GM10248 (cell line): ENCODE results near the gene ZBTB17.

Experiments
- CTCF ChIA-PET: fragments of 300-600 bp; sonication (Branson Sonifier 250); formaldehyde crosslinking; extraction: SDS; loops from one replicate; lab custom pipeline; 2021; ENCODE audit warnings: antibody characterized with exemption; lab: Yijun Ruan, JAX
- POLR2A ChIA-PET: fragments of 350-650 bp; sonication (Branson Sonifier 250); formaldehyde crosslinking; extraction: SDS; loops from one replicate; lab custom pipeline; 2020; ENCODE audit warnings: antibody characterized with exemption; lab: Yijun Ruan, JAX
- DNase-seq: peaks from one replicate; pipeline ENCODE4 v3.0.0; 2012; ENCODE audit errors: extremely low spot score
- TF ChIP-seq, protein P1 (sequence below): IDR thresholded peaks from 2 replicates; pipeline ENCODE4 v1.5.1; 2012; ENCODE audit warnings: mild to moderate bottlenecking, low read depth; ENCODE audit errors: extremely low read depth, missing control alignments, control extremely low read depth

The ZBTB17 gene

DNA sequence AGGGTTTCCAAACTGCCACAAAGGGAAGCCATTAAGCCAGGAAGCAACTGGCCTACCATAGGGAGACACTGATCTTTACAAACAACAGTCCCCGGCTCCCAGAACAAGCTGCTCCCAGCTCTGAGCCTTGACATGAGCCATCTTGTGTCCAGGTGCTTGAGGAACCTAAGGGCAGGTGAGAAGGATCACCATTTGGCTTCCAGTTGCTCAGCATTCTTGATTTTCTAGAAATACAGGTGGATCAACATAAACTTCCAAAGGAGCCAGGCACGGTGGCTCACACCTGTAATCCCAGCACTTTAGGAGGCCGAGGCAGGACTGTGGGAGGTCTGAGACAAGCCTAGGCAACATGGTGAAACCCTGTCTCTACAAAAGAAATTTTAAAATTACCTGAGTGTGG is 21.6 kb downstream of the ZBTB17 start:
- TF ChIP-seq, protein P1, sequence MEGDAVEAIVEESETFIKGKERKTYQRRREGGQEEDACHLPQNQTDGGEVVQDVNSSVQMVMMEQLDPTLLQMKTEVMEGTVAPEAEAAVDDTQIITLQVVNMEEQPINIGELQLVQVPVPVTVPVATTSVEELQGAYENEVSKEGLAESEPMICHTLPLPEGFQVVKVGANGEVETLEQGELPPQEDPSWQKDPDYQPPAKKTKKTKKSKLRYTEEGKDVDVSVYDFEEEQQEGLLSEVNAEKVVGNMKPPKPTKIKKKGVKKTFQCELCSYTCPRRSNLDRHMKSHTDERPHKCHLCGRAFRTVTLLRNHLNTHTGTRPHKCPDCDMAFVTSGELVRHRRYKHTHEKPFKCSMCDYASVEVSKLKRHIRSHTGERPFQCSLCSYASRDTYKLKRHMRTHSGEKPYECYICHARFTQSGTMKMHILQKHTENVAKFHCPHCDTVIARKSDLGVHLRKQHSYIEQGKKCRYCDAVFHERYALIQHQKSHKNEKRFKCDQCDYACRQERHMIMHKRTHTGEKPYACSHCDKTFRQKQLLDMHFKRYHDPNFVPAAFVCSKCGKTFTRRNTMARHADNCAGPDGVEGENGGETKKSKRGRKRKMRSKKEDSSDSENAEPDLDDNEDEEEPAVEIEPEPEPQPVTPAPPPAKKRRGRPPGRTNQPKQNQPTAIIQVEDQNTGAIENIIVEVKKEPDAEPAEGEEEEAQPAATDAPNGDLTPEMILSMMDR, result no peak
- DNase-seq, result no peak
- ChIA-PET CTCF (no interaction called here), POLR2A (no interaction called here)

DNA sequence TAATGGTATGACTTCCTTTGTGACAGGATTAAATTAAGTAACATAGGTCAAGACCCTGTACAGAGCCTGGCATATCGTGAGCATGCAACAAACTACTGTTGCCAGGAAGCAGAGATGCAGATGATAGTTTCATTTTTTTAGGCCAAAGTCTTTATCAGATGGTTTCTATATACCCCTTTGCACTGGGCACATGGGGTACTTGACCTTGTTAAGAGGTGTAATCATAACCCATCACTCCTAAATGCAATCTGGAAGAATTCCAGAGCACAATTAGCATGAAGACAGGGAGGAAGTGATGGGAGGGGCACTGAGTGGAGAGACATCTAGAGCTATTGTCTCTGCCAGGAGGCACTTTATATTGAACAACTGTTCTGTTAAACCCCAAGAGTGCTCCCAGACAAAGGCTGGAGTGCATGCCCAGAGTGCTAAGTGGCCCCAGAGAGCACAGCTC is 22.1 kb downstream of the ZBTB17 start:
- ChIA-PET POLR2A (no interaction called here), CTCF (no interaction called here)
- TF ChIP-seq, protein P1, result no peak
- DNase-seq, result no peak

DNA sequence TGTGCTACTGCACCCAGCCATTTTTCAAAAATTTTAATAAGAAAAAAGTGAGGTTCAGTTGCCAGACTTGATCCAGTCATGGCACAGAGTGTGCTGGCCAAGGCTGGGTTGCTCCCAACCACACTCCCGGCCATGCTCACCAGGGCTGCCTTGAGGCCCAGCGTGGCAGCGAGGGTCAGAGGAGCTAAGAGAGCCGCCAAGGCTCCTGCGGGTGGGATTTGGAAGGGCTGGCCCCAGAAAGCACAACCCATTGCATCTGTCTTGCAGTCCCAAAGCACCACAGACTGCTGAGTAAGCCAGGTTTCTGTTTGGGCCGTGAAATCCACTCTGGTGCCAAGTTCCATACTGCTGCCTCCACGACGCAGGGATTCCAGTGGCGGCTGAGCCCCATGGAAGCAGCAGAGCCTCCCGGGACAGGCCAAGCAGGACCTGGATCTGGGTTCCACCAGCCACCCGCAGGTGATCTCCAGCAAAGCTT is 22.6 kb downstream of the ZBTB17 start:
- TF ChIP-seq, protein P1, result no peak
- POLR2A ChIA-PET, result no interaction called here
- no peak for DNase-seq
- CTCF ChIA-PET, result no interaction called here

DNA sequence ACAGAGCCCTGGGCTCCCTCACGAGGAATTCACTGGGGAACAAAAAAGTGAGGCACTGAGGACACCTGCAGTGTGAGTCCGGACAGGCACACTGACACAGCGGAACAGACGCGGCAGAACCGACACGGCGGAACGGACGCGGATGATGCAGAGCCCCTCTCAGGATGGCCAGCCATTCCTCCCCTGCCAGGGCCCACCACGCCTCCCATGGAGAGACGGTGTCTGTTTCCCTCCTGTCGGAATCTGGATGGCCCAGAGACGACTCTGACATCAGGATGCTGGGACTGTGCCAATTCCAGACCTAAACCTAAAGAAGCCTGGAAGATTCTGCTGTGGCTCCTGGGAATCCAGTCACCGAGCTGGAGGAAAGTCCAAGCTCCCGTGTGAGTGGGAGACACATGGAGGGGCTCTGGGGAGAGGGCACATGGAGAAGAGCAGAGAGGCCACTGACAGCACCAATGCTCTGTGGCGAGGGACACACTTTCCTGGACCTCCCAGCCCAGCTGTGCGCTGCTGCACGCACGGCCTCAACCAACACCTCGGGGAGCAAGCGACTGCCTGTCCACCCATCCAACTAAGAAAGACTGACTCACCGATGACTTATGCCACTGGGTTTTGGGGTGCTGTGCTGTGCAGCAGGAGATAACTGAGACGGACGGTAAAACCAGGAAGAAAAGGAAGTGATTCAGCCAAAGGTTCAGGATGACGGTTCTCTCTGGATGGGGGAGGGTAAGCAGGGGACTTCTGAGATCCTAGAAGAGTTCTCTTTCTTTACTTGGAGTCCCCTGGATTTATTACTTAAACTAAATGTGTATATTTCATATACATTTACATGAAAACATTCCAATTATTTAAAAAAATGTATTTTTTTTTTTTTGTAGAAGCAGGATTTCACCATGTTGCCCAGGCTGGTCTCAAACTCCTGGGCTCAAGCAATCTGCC is 23.3 kb downstream of the ZBTB17 start:
- TF ChIP-seq, protein P1, result no peak
- CTCF ChIA-PET, result interaction anchor here (1.0 to 1.9 kb wide), 3 partner anchors 16 to 137 kb away, joined by 4 to 6 read pairs (median 5); partner anchors contain the start of gene ZBTB17
- peak; percentile 11 for DNase-seq
- POLR2A ChIA-PET, result no interaction called here

DNA sequence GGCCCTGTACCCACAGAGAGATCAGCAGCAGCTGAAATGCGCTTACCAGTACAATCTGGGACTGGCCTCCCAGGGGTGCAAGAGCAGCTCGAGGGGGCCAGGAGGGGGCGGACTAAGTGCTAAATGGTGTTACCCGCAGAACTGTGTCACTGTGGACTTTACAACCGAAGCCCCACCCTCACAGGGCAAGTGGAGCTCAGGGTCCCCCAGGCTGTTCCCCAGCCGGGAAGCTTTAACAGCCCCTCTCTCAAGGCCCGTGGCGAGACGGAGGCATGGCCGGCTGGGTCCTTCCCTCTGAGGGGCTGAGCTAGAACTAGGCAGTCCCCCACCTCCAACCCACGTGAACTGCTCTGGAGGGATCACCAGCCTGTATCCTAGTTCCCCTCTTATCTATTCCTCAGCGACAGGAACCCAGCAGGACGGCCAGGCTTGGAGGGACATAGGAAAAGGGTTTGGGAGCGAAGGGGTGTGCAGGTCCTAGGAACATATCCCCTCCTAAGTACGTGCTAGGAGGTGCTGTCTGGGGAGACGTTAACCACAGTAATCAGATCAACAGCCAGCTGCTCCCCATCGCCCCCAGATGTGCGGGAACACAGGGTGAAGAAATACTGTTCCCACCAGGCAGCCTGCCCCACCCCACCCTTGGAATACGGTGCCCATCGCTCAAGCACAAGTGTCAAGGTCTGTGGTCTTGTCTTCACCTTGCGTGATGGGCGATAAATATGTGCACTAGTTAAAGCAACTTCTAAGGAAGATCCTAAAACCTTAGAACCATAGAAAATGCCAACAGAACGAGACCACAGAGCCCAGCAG is 24.4 kb downstream of the ZBTB17 start:
- POLR2A ChIA-PET, result no interaction called here
- TF ChIP-seq, protein P1, result peak; percentile 12
- CTCF ChIA-PET, result interaction anchor here (1.0 to 2.0 kb wide), 5 partner anchors 17 to 136 kb away, joined by 4 to 8 read pairs (median 5); partner anchors contain the start of gene ZBTB17
- DNase-seq, result peak; percentile 34

DNA sequence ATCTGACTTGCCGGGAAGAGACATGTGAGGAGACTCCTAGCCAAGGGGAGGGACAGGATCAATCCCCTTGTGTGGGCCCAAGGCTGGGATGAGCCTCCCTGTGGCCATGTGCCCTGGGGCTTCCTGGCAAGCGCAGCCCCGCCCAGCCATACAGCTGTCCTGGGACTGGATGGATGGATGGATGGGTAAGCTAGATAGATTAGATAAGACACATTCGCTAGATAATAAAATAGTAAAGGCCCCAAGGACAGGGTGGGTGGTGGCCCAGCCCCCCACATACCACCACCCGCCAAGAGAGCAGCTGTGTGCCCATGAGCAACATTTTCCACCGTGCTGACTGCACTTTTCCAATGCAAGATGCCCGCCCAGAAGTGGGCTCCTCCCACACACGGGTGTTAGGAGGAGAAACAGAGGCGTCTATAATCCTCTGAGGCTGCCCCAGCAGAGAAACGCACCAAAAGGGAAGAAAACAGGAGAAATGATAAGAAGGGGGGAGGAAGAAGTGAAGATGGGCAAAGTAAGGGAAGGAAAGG is 25.1 kb downstream of the ZBTB17 start:
- peak; percentile 21 for DNase-seq
- TF ChIP-seq, protein P1, result no peak
- POLR2A ChIA-PET, result no interaction called here
- CTCF ChIA-PET, result interaction anchor here (0.9 to 3.0 kb wide), 5 partner anchors 8 to 159 kb away, joined by 3 to 9 read pairs (median 5); partner anchors contain the start of gene ZBTB17
